ENCODE measurements around the gene TRMT112. TPM values are rescaled to one million over a fixed set of nuclear protein-coding genes. Genes with fewer than 3 reads are reported as not detected.
A peak's percentile ranks its signal among the peaks of the same experiment; 100 is the strongest.

Gene TRMT112
- total RNA-seq, 4 donors from 2014 or later, result 202 to 248 (median 211) TPM

DNA sequence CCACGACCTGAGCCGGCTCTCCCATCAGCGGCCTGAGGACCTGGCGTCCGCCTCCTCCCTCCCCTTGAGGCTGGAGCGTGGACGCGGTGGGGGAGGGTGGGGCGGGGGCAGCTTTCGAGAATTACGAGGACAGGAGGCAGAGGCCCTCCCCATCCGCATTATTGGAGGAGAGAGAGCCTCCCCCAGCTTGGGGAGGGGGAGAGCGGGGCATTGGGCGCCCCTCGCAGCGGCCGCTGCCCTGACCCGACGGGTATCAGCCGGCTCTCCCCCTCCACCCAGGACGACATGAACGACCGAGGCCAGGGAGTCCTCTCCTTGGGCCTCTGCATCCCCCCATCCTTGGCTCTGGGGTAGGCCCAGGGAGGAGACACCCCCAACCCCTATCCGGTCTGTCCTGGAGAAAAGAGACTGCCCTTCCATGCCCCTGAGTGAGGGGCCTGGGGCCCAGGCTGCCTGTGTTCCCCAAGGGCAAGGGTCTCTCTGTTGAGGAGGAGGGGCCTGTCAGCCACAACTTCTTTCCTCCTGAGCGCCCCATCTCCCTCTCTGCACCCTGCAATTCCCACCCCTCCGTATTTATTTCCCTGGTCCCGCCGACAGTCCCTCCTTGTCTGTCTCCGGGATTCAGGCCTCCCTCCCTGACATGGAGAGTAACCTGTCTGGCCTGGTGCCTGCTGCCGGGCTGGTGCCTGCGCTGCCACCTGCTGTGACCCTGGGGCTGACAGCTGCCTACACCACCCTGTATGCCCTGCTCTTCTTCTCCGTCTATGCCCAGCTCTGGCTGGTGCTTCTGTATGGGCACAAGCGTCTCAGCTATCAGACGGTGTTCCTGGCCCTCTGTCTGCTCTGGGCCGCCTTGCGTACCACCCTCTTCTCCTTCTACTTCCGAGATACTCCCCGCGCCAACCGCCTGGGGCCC is 31.2 kb downstream of the TRMT112 start:
- TF ChIP-seq, protein P1, sequence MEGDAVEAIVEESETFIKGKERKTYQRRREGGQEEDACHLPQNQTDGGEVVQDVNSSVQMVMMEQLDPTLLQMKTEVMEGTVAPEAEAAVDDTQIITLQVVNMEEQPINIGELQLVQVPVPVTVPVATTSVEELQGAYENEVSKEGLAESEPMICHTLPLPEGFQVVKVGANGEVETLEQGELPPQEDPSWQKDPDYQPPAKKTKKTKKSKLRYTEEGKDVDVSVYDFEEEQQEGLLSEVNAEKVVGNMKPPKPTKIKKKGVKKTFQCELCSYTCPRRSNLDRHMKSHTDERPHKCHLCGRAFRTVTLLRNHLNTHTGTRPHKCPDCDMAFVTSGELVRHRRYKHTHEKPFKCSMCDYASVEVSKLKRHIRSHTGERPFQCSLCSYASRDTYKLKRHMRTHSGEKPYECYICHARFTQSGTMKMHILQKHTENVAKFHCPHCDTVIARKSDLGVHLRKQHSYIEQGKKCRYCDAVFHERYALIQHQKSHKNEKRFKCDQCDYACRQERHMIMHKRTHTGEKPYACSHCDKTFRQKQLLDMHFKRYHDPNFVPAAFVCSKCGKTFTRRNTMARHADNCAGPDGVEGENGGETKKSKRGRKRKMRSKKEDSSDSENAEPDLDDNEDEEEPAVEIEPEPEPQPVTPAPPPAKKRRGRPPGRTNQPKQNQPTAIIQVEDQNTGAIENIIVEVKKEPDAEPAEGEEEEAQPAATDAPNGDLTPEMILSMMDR (IDR thresholded peaks at IDR 0.05), result no peak
- TF ChIP-seq POLR2A (IDR thresholded peaks at IDR 0.05), result peak in 1 of 4 donors; percentile 12
- Histone ChIP-seq H3K27ac (peak overlapping the region; percentile 94 to 99 (median 97)), H3K36me3 (peaks cover 0 to 22% (median 4%) of the 10 kb centered on the region in 3 donors), H3K9me3 (no peaks in the 10 kb centered on the region), H3K4me1 (peaks cover 26 to 58% (median 31%) of the 10 kb centered on the region in 3 donors), H3K27me3 (peaks cover 0 to 13% (median 1%) of the 10 kb centered on the region in 4 donors), H3K4me3 (peak overlapping the region; percentile 81 to 89 (median 88))
- intact Hi-C loops (cut with DNase I), result no loop called here
- no peak for DNase-seq
- 47 to 52% methylated on average over 10 to 16 of the region's 40 CpGs for WGBS, 2 donors

DNA sequence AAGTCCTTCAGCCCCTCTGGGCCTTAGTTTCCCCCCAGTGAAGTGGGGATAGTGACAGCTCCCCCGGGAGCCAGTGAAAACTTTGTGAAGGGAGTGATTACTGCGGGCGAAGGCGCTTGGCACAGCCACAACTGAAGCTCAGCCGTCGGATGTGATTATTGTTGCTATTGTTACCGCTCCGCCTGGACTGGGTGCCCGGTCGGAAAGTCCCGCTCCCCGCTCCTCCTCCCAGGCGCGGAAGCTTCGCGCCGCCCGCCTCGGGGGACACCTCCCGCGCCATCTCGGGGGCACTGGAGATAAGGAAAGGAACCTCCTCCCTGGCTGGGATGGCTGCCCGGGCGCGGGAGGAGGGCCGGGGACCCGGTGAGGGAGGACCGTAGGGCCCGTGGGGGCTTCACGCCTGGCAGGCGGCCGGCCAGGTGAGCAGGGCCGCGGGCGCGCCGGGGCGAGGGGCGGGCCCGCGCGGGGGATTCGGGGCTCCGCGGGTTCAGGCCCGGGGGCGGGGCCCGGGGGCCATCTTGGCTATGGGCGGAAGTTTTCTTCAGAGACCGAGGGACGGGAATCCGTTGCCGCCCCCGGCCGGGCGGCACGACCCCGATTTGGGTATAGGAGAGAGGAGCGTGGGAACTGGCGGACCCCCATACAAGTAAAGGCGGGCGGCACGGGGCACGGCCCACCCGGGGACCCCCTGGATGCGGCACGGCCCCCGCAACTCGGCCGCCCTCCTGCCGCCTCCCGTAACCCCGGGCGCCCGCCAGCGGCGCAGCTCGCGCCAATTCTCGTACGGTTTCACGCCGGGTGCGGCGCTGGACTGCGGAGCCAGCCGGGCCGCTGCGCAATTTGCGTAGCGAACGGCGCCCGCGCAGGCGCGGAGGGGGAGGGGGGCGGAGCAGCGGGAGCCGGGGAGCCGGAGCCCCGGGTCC is 32.1 kb downstream of the TRMT112 start, which contains the start of gene GPR137:
Gene GPR137 (plus strand): TSS at position 887 of the 923 bp plus-strand sequence. CDS start 677 bp downstream, outside the sequence.
- intact Hi-C loops (cut with DNase I), result no loop called here
- DNase-seq, result peak; percentile 50
- Histone ChIP-seq H3K4me1 (peaks cover 24 to 56% (median 28%) of the 10 kb centered on the region in 3 donors), H3K4me3 (peak within 1 kb of the TSS; percentile 81 to 89 (median 88)), H3K36me3 (peaks cover 0 to 30% (median 4%) of the 10 kb centered on the region in 3 donors), H3K9me3 (no peaks in the 10 kb centered on the region), H3K27me3 (peaks cover 0 to 4% (median 0%) of the 10 kb centered on the region in 4 donors), H3K27ac (peak within 1 kb of the TSS; percentile 94 to 99 (median 97))
- no CpG with 5 or more reads among the region's 102 CpGs for WGBS, 2 donors
- peak in 2 of 4 donors; percentile 41 to 48 for TF ChIP-seq POLR2A (IDR thresholded peaks at IDR 0.05)
- TF ChIP-seq, protein P1 (IDR thresholded peaks at IDR 0.05), result peak in 1 of 6 experiments; percentile 6

DNA sequence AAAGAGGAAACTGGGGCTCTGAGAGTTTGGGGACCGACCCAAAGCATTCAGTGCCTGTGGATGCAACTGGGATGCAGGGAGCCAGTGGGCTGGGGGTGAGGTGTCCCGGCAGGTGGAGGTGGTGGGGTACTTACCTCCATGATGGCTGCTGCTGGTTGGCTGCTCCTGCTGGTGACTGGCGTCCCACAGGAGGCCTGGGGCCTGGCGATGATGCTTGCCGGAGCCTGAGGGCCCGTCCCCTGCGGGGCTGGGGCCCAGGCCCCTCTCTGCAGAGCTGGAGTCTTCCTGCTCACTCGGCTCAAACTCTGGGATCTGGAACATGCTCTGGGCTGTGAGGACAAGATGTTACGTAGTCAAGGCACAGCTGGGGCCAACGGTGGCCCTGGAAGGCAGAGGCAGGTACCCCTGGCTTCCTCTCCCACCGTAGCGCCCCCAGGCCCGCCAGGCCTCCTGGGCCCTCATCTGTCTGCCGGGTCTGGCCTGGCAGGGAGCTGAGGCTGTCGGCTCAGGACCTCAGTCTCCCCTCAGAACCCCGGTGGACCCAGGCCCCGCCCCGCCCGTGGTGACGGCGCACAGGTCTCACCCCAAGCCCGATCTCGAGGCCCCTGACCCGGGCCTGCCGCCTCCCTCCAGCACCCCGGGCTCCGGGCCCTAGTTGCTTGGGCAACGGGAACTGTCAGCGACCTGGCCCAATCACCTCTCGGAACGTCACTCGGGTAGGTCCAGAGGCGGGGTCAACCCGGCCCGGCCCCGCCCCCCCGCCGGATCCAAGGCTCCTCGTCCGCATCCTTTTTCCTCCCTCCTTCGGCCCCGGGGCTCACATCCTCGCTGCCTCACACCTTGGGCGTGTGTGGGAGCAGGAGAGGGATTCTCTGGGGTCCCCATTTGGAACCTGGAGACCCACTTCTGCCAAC is 33.1 kb downstream of the TRMT112 start, which contains the start of gene BAD:
Gene BAD (minus strand): TSS at position 618 of the 914 bp plus-strand sequence. CDS start 297 bp downstream, at position 321.
- H3K36me3 ChIP-seq, result peaks cover 0 to 36% (median 4%) of the 10 kb centered on the region in 3 donors
- peak; percentile 65 for DNase-seq
- H3K27ac ChIP-seq, result peak within 1 kb of the TSS; percentile 94 to 99 (median 97)
- 3 to 7% methylated on average over 4 to 13 of the region's 44 CpGs for WGBS, 2 donors
- TF ChIP-seq, protein P1 (IDR thresholded peaks at IDR 0.05), result no peak
- peak in 3 of 4 donors; percentile 43 to 78 (median 76) for TF ChIP-seq POLR2A (IDR thresholded peaks at IDR 0.05)
- H3K27me3 ChIP-seq, result no peaks in the 10 kb centered on the region
- peaks cover 24 to 56% (median 28%) of the 10 kb centered on the region in 3 donors for H3K4me1 ChIP-seq
- peak within 1 kb of the TSS; percentile 81 to 89 (median 88) for H3K4me3 ChIP-seq
- intact Hi-C loops (cut with DNase I), result no loop called here
- no peaks in the 10 kb centered on the region for H3K9me3 ChIP-seq

DNA sequence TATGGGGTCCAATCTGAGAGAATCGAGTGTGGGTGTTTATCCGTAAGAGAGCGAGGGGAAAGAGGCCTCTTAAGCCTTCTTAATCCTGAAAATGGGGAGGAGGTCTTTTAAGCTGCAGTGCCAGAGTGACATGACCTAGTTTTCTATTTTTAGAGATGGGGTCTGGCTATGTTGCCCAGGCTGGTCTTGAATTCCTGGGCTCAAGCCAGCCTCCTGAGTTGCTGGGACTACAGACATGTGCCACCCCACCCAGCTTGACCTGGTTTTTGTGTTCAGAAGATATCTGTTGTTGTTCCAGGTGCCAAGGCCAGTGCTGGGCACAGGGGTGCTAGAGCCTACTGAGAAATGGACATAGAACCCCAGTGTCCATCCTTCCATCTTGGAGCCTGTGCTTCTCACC is 34.3 kb downstream of the TRMT112 start:
- intact Hi-C loops (cut with DNase I), result no loop called here
- Histone ChIP-seq H3K4me1 (peaks cover 24 to 56% (median 28%) of the 10 kb centered on the region in 3 donors), H3K36me3 (peaks cover 3 to 45% (median 4%) of the 10 kb centered on the region in 3 donors), H3K4me3 (peak overlapping the region in 2 of 4 donors; percentile 81 to 87), H3K9me3 (no peaks in the 10 kb centered on the region), H3K27me3 (no peaks in the 10 kb centered on the region), H3K27ac (peak overlapping the region; percentile 2 to 99 (median 97))
- WGBS, 2 donors, result 84 to 89% methylated on average over 3 of the region's 3 CpGs
- DNase-seq, result no peak
- no peak for TF ChIP-seq POLR2A (IDR thresholded peaks at IDR 0.05)
- TF ChIP-seq, protein P1 (IDR thresholded peaks at IDR 0.05), result no peak
